Left ventricle myocardium inferior (tissue), 1 donor: ENCODE measurements around the gene NDUFA13. TPM values are rescaled to one million over a fixed set of nuclear protein-coding genes. Genes with fewer than 3 reads are reported as not detected.

Experiments used
- DNase-seq: peaks from one replicate; pipeline ENCODE4 v3.0.0-alpha.2; 2020
- H3K27ac ChIP-seq: fragments of 200-600 bp; replicated peaks from 2 replicates; pipeline ENCODE4 v1.8.0; 2021
- H3K27me3 ChIP-seq: fragments of 200-600 bp; 2 replicates; pipeline ENCODE4 v1.8.0; 2021; ENCODE audit warnings: low read depth
- H3K36me3 ChIP-seq: fragments of 200-600 bp; 2 replicates; pipeline ENCODE4 v1.8.0; 2021
- H3K4me1 ChIP-seq: fragments of 200-600 bp; 2 replicates; pipeline ENCODE4 v1.8.0; 2021
- H3K4me3 ChIP-seq: fragments of 200-600 bp; 2 replicates; pipeline ENCODE4 v1.8.0; 2021; ENCODE audit warnings: mild to moderate bottlenecking, moderate library complexity
- H3K9me3 ChIP-seq: fragments of 200-600 bp; replicated peaks from 2 replicates; pipeline ENCODE4 v1.8.0; 2021
- intact Hi-C: fragments of 100-400 bp; cut with micrococcal nuclease; formaldehyde crosslinking; loops from one replicate; pipeline ENCODE4 v1.11.0; 2022
- total RNA-seq: library from RNA; stranded (reverse); fragmentation: NEBNext Ultra II Directional; extraction: Animal tissue kit (Norgen Biotek cat#: 25700); gene quantifications from one replicate; pipeline ENCODE4 v1.2.1, GENCODE V29; 2021
- TF ChIP-seq, protein P1 (sequence below): fragments of 200-600 bp; IDR thresholded peaks from 2 replicates; pipeline ENCODE4 v1.8.0; 2021; ENCODE audit warnings: antibody characterized with exemption, mild to moderate bottlenecking, borderline replicate concordance
- donor health status: DM: no; HTN: yes; CAD: no; lungs with severe emphysema.

The NDUFA13 gene
- total RNA-seq, 1 donor from 2014 or later: 1,029 TPM

DNA sequence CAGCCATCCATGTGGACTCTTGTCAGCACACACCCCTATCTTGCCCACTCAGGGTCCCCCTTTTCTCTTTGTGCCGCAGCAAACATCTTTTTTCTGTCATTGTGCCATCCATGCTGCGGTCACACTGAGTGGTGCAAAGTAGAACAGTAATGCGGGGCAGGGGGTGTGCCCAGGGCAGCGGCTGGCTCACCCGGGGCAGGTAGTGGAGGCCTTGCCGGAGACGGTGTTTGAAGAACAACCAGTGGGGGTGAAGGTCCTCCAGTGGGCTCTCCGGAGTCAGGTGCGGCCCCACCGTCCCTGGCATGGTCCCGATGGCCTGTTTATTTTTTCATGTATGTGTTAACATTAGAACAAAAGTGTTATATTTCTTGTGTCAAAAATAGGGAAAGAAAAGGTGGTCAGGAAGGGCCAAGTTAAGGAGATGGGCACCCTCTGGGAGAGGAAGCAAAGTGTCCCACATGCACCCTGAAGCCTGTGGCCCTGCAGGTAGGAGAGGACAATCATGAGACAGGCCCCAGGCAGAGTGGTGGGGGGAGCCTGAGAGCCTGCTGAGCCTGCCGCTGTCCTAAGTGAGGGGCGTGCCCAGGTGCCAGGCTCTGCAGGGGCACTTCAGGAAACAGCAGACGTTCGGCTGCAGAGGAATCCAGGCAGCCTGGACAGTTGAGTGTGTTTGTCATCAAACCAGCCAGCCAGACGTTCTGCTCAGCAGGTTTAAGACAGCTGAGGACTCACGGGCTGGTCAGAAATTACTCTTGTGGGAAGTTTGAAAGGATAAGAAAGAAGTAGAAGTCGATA, 13.0 kb upstream of the NDUFA13 start:
- Histone ChIP-seq H3K27me3 (no peaks in the 10 kb centered on the region), H3K4me3 (no peak overlapping the region), H3K27ac (no peak overlapping the region), H3K36me3 (peaks cover 97% of the 10 kb centered on the region), H3K4me1 (no peaks in the 10 kb centered on the region), H3K9me3 (no peaks in the 10 kb centered on the region)
- TF ChIP-seq, protein P1, sequence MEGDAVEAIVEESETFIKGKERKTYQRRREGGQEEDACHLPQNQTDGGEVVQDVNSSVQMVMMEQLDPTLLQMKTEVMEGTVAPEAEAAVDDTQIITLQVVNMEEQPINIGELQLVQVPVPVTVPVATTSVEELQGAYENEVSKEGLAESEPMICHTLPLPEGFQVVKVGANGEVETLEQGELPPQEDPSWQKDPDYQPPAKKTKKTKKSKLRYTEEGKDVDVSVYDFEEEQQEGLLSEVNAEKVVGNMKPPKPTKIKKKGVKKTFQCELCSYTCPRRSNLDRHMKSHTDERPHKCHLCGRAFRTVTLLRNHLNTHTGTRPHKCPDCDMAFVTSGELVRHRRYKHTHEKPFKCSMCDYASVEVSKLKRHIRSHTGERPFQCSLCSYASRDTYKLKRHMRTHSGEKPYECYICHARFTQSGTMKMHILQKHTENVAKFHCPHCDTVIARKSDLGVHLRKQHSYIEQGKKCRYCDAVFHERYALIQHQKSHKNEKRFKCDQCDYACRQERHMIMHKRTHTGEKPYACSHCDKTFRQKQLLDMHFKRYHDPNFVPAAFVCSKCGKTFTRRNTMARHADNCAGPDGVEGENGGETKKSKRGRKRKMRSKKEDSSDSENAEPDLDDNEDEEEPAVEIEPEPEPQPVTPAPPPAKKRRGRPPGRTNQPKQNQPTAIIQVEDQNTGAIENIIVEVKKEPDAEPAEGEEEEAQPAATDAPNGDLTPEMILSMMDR: no peak
- DNase-seq: no peak
- intact Hi-C loops: no loop called here

DNA sequence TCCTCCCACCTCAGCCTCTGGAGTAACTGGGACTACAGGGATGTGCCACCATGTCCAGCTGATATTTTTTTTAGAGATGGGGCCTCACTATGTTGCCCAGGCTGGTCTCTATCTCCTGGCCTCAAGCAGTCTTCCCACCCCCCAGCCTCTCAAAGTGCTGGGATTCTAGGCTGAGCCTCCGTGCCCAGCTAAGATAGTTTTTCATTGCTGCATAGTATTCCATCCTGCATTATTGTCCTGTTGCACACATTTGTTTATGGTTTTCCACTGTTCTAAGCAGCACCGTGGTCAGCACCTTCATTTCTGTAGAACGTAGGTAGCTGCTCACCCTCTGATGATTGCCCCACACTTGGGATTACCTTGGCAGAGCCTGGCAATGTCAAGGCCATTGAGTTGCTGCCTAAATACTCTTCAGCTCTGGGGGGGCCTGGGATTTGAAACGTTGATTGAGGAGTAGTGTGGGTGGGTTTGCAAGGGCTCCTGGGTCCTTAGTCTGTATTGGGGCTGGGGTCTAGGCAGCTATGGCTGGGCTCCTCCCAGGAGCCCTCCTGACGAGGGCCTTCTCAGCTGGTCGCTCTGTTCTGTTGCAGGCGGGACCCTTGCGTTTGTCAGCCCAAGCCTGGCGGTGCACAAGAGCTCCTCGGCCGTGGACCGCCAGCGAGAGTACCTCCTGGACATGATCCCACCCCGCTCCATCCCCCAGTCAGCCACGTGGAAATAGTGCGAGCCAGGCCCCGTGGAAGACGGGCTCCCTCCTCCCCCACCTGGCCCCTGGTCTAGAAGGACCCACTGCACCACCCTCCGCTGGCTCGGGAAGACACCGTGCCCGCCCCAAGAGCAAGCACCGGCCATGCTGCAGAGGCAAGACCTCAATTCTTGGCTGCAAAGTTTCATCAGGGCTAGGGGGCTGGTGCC, 11.0 kb upstream of the NDUFA13 start:
- no peak for DNase-seq
- Histone ChIP-seq H3K27me3 (no peaks in the 10 kb centered on the region), H3K36me3 (peaks cover 78% of the 10 kb centered on the region), H3K4me1 (no peaks in the 10 kb centered on the region), H3K27ac (no peak overlapping the region), H3K4me3 (no peak overlapping the region), H3K9me3 (no peaks in the 10 kb centered on the region)
- TF ChIP-seq, protein P1: no peak
- intact Hi-C loops: no loop called here

DNA sequence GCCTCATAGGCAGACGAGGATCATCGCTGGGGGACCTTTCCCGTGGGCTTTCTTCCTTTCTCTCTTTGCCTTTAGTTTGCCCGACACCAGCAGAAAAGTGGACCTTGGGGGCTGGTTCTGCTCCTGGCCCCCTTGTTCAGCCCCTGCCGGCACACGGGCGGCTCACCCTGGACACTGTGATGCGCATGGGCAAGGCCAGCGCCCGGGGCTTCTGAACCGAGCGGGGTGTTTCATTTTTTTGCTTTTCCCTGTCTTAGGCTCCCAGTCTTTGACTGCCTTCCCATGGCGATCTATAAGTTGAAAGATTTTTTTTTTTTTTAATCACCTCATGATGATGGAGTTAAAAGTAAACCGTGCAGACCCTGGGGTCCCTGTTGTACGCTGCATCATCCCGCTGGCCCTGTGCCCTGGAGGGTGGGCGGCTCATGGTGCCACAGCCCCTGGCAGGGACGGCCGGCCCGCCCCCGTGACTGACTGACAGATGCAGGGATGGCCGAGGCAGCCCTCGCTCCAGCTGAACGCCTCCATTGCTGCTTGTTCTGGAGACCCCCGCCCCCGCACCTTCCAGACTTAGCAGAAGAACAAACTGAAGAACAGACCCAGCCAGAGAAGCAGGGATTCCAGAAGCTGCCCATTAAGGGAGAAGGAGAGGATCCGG, 10.2 kb upstream of the NDUFA13 start:
- H3K27me3 ChIP-seq: no peaks in the 10 kb centered on the region
- H3K27ac ChIP-seq: no peak overlapping the region
- no peaks in the 10 kb centered on the region for H3K9me3 ChIP-seq
- intact Hi-C loops: no loop called here
- DNase-seq: no peak
- H3K4me3 ChIP-seq: no peak overlapping the region
- H3K4me1 ChIP-seq: no peaks in the 10 kb centered on the region
- TF ChIP-seq, protein P1: no peak
- H3K36me3 ChIP-seq: peaks cover 70% of the 10 kb centered on the region

DNA sequence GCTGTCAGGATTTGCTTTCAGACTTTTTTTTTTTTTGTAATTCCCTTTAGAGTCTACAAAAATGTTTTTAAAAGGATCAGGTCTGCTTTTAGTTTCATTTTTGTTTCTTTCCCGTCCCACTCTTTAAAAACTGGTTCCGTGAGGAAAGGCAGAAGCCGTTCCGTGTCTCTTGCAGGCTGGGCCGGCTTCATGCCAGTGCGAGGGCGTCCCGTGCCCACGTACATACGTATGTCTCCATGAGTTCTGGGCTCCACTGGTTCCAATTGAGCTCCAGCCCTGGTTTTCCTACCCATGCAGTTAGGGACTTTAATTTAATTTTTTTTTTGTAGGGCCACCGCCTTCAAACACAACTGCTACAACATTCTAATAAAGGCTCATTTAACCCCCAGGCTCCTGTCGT, 9.4 kb upstream of the NDUFA13 start:
- peaks cover 62% of the 10 kb centered on the region for H3K36me3 ChIP-seq
- no peak overlapping the region for H3K27ac ChIP-seq
- TF ChIP-seq, protein P1: no peak
- H3K9me3 ChIP-seq: no peaks in the 10 kb centered on the region
- no peak for DNase-seq
- intact Hi-C loops: no loop called here
- no peaks in the 10 kb centered on the region for H3K27me3 ChIP-seq
- H3K4me3 ChIP-seq: no peak overlapping the region
- H3K4me1 ChIP-seq: no peaks in the 10 kb centered on the region

DNA sequence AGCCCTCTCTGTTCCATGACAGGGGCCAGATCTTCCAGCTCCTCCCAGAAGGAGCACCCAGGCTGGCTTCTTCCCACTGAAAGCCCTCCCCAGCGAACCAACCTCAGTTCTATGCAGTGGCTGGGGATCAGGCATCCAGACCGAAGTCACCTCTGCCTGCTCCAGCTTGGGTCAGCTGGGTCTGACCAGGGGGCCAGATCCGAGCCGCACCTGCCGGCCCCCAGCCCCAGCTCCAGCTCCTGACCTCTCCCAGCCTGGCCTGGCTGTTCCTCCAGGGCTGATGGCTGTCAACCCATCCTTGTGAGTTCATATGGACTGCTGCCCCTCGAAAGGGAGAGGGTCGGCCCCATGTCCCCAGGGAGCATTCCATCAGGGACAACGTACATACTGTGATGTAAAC, 8.7 kb upstream of the NDUFA13 start:
- H3K4me3 ChIP-seq: no peak overlapping the region
- H3K9me3 ChIP-seq: no peaks in the 10 kb centered on the region
- H3K27ac ChIP-seq: no peak overlapping the region
- no peaks in the 10 kb centered on the region for H3K27me3 ChIP-seq
- no peaks in the 10 kb centered on the region for H3K4me1 ChIP-seq
- intact Hi-C loops: no loop called here
- DNase-seq: no peak
- H3K36me3 ChIP-seq: peaks cover 54% of the 10 kb centered on the region
- TF ChIP-seq, protein P1: no peak
